K562 (cell line): Measurements from ENCODE around the gene KCNJ14. TPM values are rescaled to one million over a fixed set of nuclear protein-coding genes. Genes with fewer than 3 reads are reported as not detected.
A peak's percentile ranks its signal among the peaks of the same experiment; 100 is the strongest.

Source experiments
- CREB3L1 ChIP-seq: fragments of 450-650 bp; IDR thresholded peaks from 2 replicates; pipeline ENCODE4 v1.6.1; 2014; ENCODE audit warnings: low read depth, mild to moderate bottlenecking, moderate library complexity, borderline replicate concordance
- CXXC5 ChIP-seq: fragments of 250-450 bp; sonication (Bioruptor Pico); IDR thresholded peaks from 2 replicates; pipeline ENCODE4 v1.8.0; 2022; ENCODE audit warnings: inconsistent platforms, mild to moderate bottlenecking, moderate library complexity
- GATAD2A ChIP-seq: fragments of 450-650 bp; IDR thresholded peaks from 2 replicates; pipeline ENCODE4 v1.6.1; 2017
- GTF2B ChIP-seq: IDR thresholded peaks from 2 replicates; pipeline ENCODE4 v1.6.1; 2011; ENCODE audit not compliant: insufficient read length; ENCODE audit errors: extremely low read depth
- MCM2 ChIP-seq: fragments of 450-650 bp; IDR thresholded peaks from 2 replicates; pipeline ENCODE4 v1.6.1; 2017; ENCODE audit warnings: low read depth, mild to moderate bottlenecking
- POLR2G ChIP-seq: fragments of 200-400 bp; formaldehyde crosslinking; IDR thresholded peaks from 2 replicates; pipeline ENCODE4 v1.6.1; 2017; ENCODE audit warnings: low read depth, mild to moderate bottlenecking, antibody characterized with exemption, low read length, moderate library complexity
- PTBP1 ChIP-seq: fragments of 200-400 bp; formaldehyde crosslinking; IDR thresholded peaks from 2 replicates; pipeline ENCODE4 v1.6.1; 2017; ENCODE audit warnings: low read depth, low read length
- SREBF2 ChIP-seq: sonication (generic); formaldehyde crosslinking; IDR thresholded peaks from 2 replicates; pipeline ENCODE4 v1.4.0; 2020; ENCODE audit warnings: mild to moderate bottlenecking, missing genetic modification reagents
- SRSF7 ChIP-seq: fragments of 200-400 bp; formaldehyde crosslinking; optimal IDR thresholded peaks from 2 replicates; pipeline ENCODE3; 2017; ENCODE audit warnings: mild to moderate bottlenecking, low read depth, low read length
- YY1 ChIP-seq, 3 experiments: IDR thresholded peaks; 2 replicates each; pipeline ENCODE4 v1.6.1; 2011; ENCODE audit warnings: low read length in 2 of 3, mild to moderate bottlenecking in 2 of 3, moderate library complexity in 2 of 3, borderline replicate concordance in 1 of 3, control low read depth in 1 of 3, low read depth in 1 of 3; ENCODE audit not compliant: insufficient read depth in 3 of 3, insufficient replicate concordance in 2 of 3, control insufficient read depth in 1 of 3, insufficient read length in 1 of 3; ENCODE audit errors: extremely low read depth in 1 of 3
- ZEB2 ChIP-seq: fragments of 450-650 bp; IDR thresholded peaks from 2 replicates; pipeline ENCODE4 v1.6.1; 2016
- ZFX ChIP-seq: sonication (generic); formaldehyde crosslinking; IDR thresholded peaks from 2 replicates; pipeline ENCODE4 v1.8.0; 2022; ENCODE audit warnings: mild to moderate bottlenecking, missing genetic modification reagents, moderate library complexity
- ZNF3 ChIP-seq: fragments of 250-450 bp; sonication (Bioruptor Pico); IDR thresholded peaks from 2 replicates; pipeline ENCODE4 v1.5.0; 2021; ENCODE audit warnings: mild to moderate bottlenecking, moderate library complexity
- ZNF644 ChIP-seq: fragments of 200-800 bp; sonication (Bioruptor generic); IDR thresholded peaks from 2 replicates; pipeline ENCODE4 v1.6.1; 2016; ENCODE audit warnings: low read depth, missing genetic modification characterization, missing compliant biosample characterization
- ZNF780A ChIP-seq: fragments of 250-450 bp; sonication (Bioruptor Pico); IDR thresholded peaks from 2 replicates; pipeline ENCODE4 v1.5.0; 2021; ENCODE audit warnings: mild to moderate bottlenecking
- polyA plus RNA-seq, 8 experiments: library from polyadenylated mRNA; depleted of rRNA in 4 of 8; stranded (reverse) in 5 of 8; unstranded in 3 of 8; fragments of >200 nt; fragmentation: Nextera tagmentation in 2 of 8; fragmentation: Illumina TruSeq in 1 of 8; extraction: Ambion mirVana in 2 of 8; extraction: Trizol in 1 of 8; gene quantifications; 2 replicates each; pipeline versions ENCODE4 v1.2.1 to v1.2.3, GENCODE V29; 2011 to 2014; ENCODE audit warnings: inconsistent platforms in 1 of 8, missing spikeins in 1 of 8
- total RNA-seq, 7 experiments: library from RNA; depleted of rRNA in 6 of 7; stranded (reverse); fragments of >200 nt in 6 of 7; fragmentation: Illumina TruSeq in 2 of 7; extraction: Trizol in 2 of 7; gene quantifications; 2 replicates each; pipeline versions ENCODE4 v1.2.1 to v1.2.3, GENCODE V29; 2011 to 2021; ENCODE audit warnings: low replicate concordance in 1 of 7
- TF ChIP-seq, protein P1 (sequence below): fragments of 450-650 bp; formaldehyde crosslinking; IDR thresholded peaks from 2 replicates; pipeline ENCODE4 v1.4.0; 2022; ENCODE audit warnings: missing genetic modification characterization
- TF ChIP-seq, protein P2 (sequence below): fragments of 450-650 bp; IDR thresholded peaks from 2 replicates; pipeline ENCODE4 v1.6.1; 2017; ENCODE audit warnings: antibody characterized with exemption, mild to moderate bottlenecking

The KCNJ14 gene
- total and polyA plus RNA-seq, 9 of the 15 experiments (the other 6 are each of a cell fraction or from before 2014, with no cell fraction given) = 0.15 to 1.6 (median 0.49) TPM

- TF ChIP-seq YY1 (IDR thresholded peaks at IDR 0.05; ENCODE audit: borderline replicate concordance in 1 of 3, control insufficient read depth in 1 of 3, extremely low read depth in 1 of 3, insufficient read depth in 3 of 3, insufficient read length in 1 of 3, insufficient replicate concordance in 2 of 3, low read depth in 1 of 3, low read length in 2 of 3) (no peak), GTF2B (no peak), GATAD2A (peak; percentile 19; the same call in 1 of the 2 replicates), SRSF7 (no peak), CREB3L1 (no peak), ZNF780A (CRISPR knock-in tag) (no peak), ZNF3 (CRISPR knock-in tag) (no peak), CXXC5 (no peak), MCM2 (no peak), ZEB2 (no peak), PTBP1 (no peak), ZNF644 (tag) (no peak), ZFX (peak; percentile 69), SREBF2 (no peak), POLR2G (0 out of 2 replicates have a peak, but pooled peaks have one; percentile 69)
- TF ChIP-seq, protein P1, sequence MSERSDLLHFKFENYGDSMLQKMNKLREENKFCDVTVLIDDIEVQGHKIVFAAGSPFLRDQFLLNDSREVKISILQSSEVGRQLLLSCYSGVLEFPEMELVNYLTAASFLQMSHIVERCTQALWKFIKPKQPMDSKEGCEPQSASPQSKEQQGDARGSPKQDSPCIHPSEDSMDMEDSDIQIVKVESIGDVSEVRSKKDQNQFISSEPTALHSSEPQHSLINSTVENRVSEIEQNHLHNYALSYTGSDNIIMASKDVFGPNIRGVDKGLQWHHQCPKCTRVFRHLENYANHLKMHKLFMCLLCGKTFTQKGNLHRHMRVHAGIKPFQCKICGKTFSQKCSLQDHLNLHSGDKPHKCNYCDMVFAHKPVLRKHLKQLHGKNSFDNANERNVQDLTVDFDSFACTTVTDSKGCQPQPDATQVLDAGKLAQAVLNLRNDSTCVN = no peak
- TF ChIP-seq, protein P2, sequence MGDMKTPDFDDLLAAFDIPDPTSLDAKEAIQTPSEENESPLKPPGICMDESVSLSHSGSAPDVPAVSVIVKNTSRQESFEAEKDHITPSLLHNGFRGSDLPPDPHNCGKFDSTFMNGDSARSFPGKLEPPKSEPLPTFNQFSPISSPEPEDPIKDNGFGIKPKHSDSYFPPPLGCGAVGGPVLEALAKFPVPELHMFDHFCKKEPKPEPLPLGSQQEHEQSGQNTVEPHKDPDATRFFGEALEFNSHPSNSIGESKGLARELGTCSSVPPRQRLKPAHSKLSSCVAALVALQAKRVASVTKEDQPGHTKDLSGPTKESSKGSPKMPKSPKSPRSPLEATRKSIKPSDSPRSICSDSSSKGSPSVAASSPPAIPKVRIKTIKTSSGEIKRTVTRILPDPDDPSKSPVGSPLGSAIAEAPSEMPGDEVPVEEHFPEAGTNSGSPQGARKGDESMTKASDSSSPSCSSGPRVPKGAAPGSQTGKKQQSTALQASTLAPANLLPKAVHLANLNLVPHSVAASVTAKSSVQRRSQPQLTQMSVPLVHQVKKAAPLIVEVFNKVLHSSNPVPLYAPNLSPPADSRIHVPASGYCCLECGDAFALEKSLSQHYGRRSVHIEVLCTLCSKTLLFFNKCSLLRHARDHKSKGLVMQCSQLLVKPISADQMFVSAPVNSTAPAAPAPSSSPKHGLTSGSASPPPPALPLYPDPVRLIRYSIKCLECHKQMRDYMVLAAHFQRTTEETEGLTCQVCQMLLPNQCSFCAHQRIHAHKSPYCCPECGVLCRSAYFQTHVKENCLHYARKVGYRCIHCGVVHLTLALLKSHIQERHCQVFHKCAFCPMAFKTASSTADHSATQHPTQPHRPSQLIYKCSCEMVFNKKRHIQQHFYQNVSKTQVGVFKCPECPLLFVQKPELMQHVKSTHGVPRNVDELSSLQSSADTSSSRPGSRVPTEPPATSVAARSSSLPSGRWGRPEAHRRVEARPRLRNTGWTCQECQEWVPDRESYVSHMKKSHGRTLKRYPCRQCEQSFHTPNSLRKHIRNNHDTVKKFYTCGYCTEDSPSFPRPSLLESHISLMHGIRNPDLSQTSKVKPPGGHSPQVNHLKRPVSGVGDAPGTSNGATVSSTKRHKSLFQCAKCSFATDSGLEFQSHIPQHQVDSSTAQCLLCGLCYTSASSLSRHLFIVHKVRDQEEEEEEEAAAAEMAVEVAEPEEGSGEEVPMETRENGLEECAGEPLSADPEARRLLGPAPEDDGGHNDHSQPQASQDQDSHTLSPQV = no peak
Measured at GRCh38 chr19:48500830-48501493, 45.6 kb downstream of the KCNJ14 start (continued).
